Ovary (tissue), 9 donors: ENCODE data around the gene CCDC63. TPM values are rescaled to one million over a fixed set of nuclear protein-coding genes. Genes with fewer than 3 reads are reported as not detected.
"Not testable (repeated sequence)": the region's sequence is repeated elsewhere in the genome, so short reads cannot be mapped to it uniquely, and the experiment has no call there.

Experiments
- DNase-seq, 5 donors: peaks; one replicate each; pipeline ENCODE4 v3.0.0-alpha.2; 2019 to 2020
- H3K27ac ChIP-seq, 2 donors: fragments of 200-600 bp; one replicate each; pipeline versions ENCODE4 v1.5.1 to v1.8.0; 2019 to 2022
- H3K27me3 ChIP-seq: fragments of 200-600 bp; one replicate; pipeline ENCODE4 v1.8.0; 2022
- H3K36me3 ChIP-seq: fragments of 200-600 bp; sonication (generic); one replicate; pipeline ENCODE4 v1.5.1; 2019
- H3K4me1 ChIP-seq: one replicate; pipeline ENCODE4 v1.8.1; 2013; ENCODE audit warnings: mild to moderate bottlenecking, moderate library complexity; ENCODE audit not compliant: insufficient read depth
- H3K4me3 ChIP-seq: fragments of 200-600 bp; sonication (generic); one replicate; pipeline ENCODE4 v1.5.1; 2017
- H3K9me3 ChIP-seq, 2 donors: fragments of 200-600 bp in 1 of 2; sonication (generic) in 1 of 2; one replicate each; pipeline versions ENCODE4 v1.5.1 to v1.8.1; 2013 to 2019; ENCODE audit warnings: mild to moderate bottlenecking in 1 of 2, moderate library complexity in 1 of 2
- EP300 ChIP-seq: sonication (generic); formaldehyde crosslinking; IDR thresholded peaks from one replicate; pipeline ENCODE4 v1.6.1; 2017; ENCODE audit warnings: antibody characterized with exemption
- POLR2A ChIP-seq: fragments of 450-650 bp; IDR thresholded peaks from one replicate; pipeline ENCODE4 v1.6.1; 2017; ENCODE audit warnings: antibody characterized with exemption, mild to moderate bottlenecking, moderate library complexity
- WGBS, 3 donors: extraction: QIAGEN DNeasy Blood & Tissue Kit in 1 of 3; methylation state at CpG; one replicate each; pipeline versions ENCODE4 v1.1.5 to v1.1.7; 2013 to 2017; 5-methylcytosine and 5-hydroxymethylcytosine counted together
- intact Hi-C, 4 donors: fragments of 100-400 bp; cut with DNase I; formaldehyde crosslinking; loops; one replicate each; pipeline versions ENCODE4 v1.11.0 to v1.15.1; 2022 to 2023
- polyA plus RNA-seq, 2 donors: library from polyadenylated mRNA; stranded (reverse); fragments of 200-250 nt in 1 of 2; fragments of 350-450 nt in 1 of 2; fragmentation: Illumina TruSeq in 1 of 2; extraction: RNeasy Lipid Tissue Mini Kit (QIAGEN cat#74804) in 1 of 2; gene quantifications; one replicate each; pipeline ENCODE4 v1.2.3, GENCODE V29; 2013 to 2014
- total RNA-seq, 7 donors: library from RNA; depleted of rRNA in 2 of 7; stranded (reverse); fragments of >200 nt in 2 of 7; fragmentation: NEBNext Ultra II Directional in 3 of 7; extraction: Animal tissue kit (Norgen Biotek cat#: 25700) in 3 of 7; gene quantifications; one replicate each; pipeline versions ENCODE4 v1.1.0 to v1.2.4, GENCODE V29; 2016 to 2023
- TF ChIP-seq, protein P1 (sequence below), 3 donors: fragments of 450-650 bp in 2 of 3; fragments of 200-600 bp in 1 of 3; IDR thresholded peaks; one replicate each; pipeline versions ENCODE4 v1.5.1 to v1.8.0; 2016 to 2022; ENCODE audit warnings: antibody characterized with exemption in 3 of 3, mild to moderate bottlenecking in 1 of 3
- donor health status: DM: no; HTN: no; CAD: no; lungs with moderate emphysema.
- donor health status: DM: no; HTN: no; CAD: no.
- donor health status: Bipolar disorder and iron deficiency.
- donor health status: DM: yes; HTN: yes; CAD: no.
- donor health status: DM: no; HTN: no; CAD: no.
- donor health status: DM: yes; HTN: yes; CAD: no.

The CCDC63 gene
- total and polyA plus RNA-seq, 9 donors = not detected

- Histone ChIP-seq H3K4me3 (no peak overlapping the region), H3K27ac (no peak overlapping the region), H3K27me3 (no peaks in the 10 kb centered on the region), H3K9me3 (peaks cover 0 to 13% of the 10 kb centered on the region in 2 donors), H3K4me1 (no peaks in the 10 kb centered on the region), H3K36me3 (no peaks in the 10 kb centered on the region)
- TF ChIP-seq, protein P1, sequence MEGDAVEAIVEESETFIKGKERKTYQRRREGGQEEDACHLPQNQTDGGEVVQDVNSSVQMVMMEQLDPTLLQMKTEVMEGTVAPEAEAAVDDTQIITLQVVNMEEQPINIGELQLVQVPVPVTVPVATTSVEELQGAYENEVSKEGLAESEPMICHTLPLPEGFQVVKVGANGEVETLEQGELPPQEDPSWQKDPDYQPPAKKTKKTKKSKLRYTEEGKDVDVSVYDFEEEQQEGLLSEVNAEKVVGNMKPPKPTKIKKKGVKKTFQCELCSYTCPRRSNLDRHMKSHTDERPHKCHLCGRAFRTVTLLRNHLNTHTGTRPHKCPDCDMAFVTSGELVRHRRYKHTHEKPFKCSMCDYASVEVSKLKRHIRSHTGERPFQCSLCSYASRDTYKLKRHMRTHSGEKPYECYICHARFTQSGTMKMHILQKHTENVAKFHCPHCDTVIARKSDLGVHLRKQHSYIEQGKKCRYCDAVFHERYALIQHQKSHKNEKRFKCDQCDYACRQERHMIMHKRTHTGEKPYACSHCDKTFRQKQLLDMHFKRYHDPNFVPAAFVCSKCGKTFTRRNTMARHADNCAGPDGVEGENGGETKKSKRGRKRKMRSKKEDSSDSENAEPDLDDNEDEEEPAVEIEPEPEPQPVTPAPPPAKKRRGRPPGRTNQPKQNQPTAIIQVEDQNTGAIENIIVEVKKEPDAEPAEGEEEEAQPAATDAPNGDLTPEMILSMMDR (IDR thresholded peaks at IDR 0.05) = no peak
- TF ChIP-seq POLR2A = no peak
- no peak for TF ChIP-seq EP300
- 60 to 79% (median 67%) methylated on average over 2 of the region's 2 CpGs for WGBS, 3 donors
- no peak for DNase-seq
- intact Hi-C loops = no loop called here
Measured at GRCh38 chr12:110948041-110948440, 101.3 kb downstream of the CCDC63 start.

DNA sequence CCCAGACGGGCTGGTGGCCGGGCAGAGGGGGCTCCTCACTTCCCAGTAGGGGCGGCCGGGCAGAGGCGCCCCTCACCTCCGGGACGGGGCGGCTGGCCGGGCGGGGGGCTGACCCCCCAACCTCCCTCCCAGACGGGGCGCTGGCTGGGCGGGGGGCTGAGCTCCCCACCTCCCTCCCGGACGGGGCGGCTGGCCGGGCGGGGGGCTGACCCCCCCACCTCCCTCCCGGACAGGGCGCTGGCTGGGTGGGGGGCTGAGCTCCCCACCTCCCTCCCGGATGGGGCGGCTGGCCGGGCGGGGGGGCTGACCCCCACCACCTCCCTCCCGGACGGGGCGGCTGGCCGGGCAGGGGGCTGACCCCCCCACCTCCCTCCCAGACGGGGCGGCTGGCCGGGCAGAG is 103.7 kb downstream of the CCDC63 start:
- peaks cover 0 to 12% of the 10 kb centered on the region in 2 donors for H3K9me3 ChIP-seq
- 91 to 94% (median 94%) methylated on average over 4 to 28 of the region's 31 CpGs for WGBS, 3 donors
- H3K4me3 ChIP-seq, H3K27ac ChIP-seq, intact Hi-C loops, DNase-seq, H3K27me3 ChIP-seq, H3K4me1 ChIP-seq, H3K36me3 ChIP-seq: not testable (repeated sequence)

GRCh38 chr12:110950867-110951266 is 104.1 kb downstream of the CCDC63 start:
- H3K27me3 ChIP-seq, H3K4me1 ChIP-seq, H3K4me3 ChIP-seq, DNase-seq, H3K27ac ChIP-seq, intact Hi-C loops, H3K36me3 ChIP-seq, H3K9me3 ChIP-seq: not testable (repeated sequence)
- 95 to 97% (median 96%) methylated on average over 12 to 24 of the region's 31 CpGs for WGBS, 3 donors

Other genes starting within 250 kb of the CCDC63 start
- 100 to 1,000 TPM in 1 of 7 donors, 10 to 100 TPM in 6; 43.3 to 122 (median 47.9) TPM for gene TCTN1, start 232.9 kb upstream of the CCDC63 start, total RNA-seq
- gene TCTN1, start 232.9 kb upstream of the CCDC63 start, polyA plus RNA-seq = 10 to 100 TPM; 32.7 to 96.1 TPM
- 10 to 100 TPM in 5 of 7 donors, 1 to 10 TPM in 2; 6.4 to 14.5 (median 10.5) TPM for gene HVCN1, start 157.9 kb upstream of the CCDC63 start, total RNA-seq
- 10 to 100 TPM; 14.6 to 19.4 TPM for gene HVCN1, start 157.9 kb upstream of the CCDC63 start, polyA plus RNA-seq
- gene PPP1CC, start 104.1 kb upstream of the CCDC63 start, total RNA-seq = 100 to 1,000 TPM; 102 to 143 (median 126) TPM
- gene PPP1CC, start 104.1 kb upstream of the CCDC63 start, polyA plus RNA-seq = 100 to 1,000 TPM in 1 of 2 donors, 10 to 100 TPM in 1; 94.4 to 158 TPM
- gene MYL2, start 73.6 kb downstream of the CCDC63 start, total RNA-seq = 1 to 10 TPM in 3 of 7 donors, not detected in 4; 1.5 to 2.9 (median 1.7) TPM
- 1 to 10 TPM in 1 of 2 donors, not detected in 1; 1.4 TPM for gene MYL2, start 73.6 kb downstream of the CCDC63 start, polyA plus RNA-seq
- under 1 TPM in 3 of 7 donors, not detected in 4; 0.10 to 0.24 (median 0.10) TPM for gene CUX2, start 187.2 kb downstream of the CCDC63 start, total RNA-seq
- under 1 TPM; 0.01 to 0.05 TPM for gene CUX2, start 187.2 kb downstream of the CCDC63 start, polyA plus RNA-seq